GM18526 (cell line): Measurements from ENCODE around the gene KRTAP12-3.

ENCODE experiments used
- POLR2A ChIP-seq: IDR thresholded peaks from 3 replicates; pipeline ENCODE4 v1.6.1; 2011; ENCODE audit not compliant: insufficient read length; ENCODE audit errors: extremely low read depth

KRTAP12-3 gene

GRCh38 chr21:44703731-44704635, 46.3 kb downstream of the KRTAP12-3 start:
- no peak for TF ChIP-seq POLR2A

DNA sequence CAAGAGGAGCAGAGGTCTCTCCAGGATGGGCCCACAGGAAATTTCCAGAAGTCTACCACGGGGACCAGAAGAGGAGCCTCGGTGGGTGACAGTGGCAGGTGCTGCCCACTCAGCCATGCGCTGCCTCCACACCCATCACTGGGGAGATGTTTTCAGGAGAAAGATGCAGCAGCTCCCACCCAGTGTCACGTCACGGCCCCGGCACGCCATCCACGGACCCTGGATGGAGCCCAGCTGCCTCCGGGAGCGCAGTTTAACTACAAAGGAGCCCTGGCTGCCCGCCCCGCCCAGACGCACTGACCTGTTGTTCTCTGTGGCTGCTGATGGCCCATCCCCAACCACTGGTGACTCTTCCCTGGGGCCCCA, 46.9 kb downstream of the KRTAP12-3 start:
- no peak for TF ChIP-seq POLR2A

DNA sequence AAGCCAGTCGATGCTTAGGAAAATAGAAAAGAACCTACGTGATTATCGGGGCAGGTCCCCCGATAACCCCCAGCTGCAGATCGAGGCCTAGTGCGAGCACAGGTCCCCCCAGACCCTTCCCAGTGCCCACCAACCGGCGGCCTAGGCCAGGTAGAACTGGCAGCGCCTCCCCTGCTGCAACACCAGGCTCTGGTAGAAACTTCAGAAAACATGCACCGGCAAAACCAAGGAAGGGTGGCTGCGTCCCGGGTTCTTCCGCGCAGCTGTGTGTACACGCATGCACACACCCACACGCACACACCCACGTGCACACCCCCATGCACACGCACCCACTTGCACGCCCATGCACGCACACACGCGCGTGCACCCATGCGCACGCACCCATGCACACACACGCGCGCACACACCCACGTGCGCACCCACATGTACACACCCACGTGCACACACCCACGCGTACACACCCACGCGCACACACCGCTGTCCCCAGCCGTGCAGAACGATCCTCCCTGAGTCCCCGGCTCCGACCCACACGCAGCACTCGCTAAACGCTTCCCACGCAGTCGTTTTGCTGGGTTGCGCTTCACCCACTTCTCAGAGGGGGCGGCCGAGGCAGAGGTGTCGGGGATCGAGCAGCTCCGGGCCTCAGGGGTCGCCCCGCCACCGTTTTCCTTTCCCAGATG, 48.4 kb downstream of the KRTAP12-3 start:
- TF ChIP-seq POLR2A = no peak

GRCh38 chr21:44706706-44707581, 49.2 kb downstream of the KRTAP12-3 start:
- no peak for TF ChIP-seq POLR2A
